Chondrocyte (in vitro differentiated cells): Measurements from ENCODE around the gene OGFOD2. TPM values are rescaled to one million over a fixed set of nuclear protein-coding genes. Genes with fewer than 3 reads are reported as not detected.

Experiments
- DNase-seq: peaks from one replicate; pipeline ENCODE4 v3.0.0; 2021; ENCODE audit warnings: mixed read lengths, low spot score
- H3K27ac Mint-ChIP-seq: one replicate; pipeline ENCODE4 v1.8.0; 2021; ENCODE audit warnings: mild to moderate bottlenecking, moderate library complexity, mixed read lengths; ENCODE audit not compliant: unreplicated experiment
- H3K27me3 Mint-ChIP-seq: 2 replicates; pipeline ENCODE4 v1.8.0; 2021; ENCODE audit warnings: low read depth, mixed read lengths
- H3K36me3 Mint-ChIP-seq: 2 replicates; pipeline ENCODE4 v1.8.0; 2021; ENCODE audit warnings: low read depth, mixed read lengths
- H3K4me1 Mint-ChIP-seq: 2 replicates; pipeline ENCODE4 v1.8.0; 2021; ENCODE audit warnings: low read depth, mild to moderate bottlenecking, mixed read lengths
- H3K4me3 Mint-ChIP-seq: one replicate; pipeline ENCODE4 v1.8.0; 2021; ENCODE audit warnings: mild to moderate bottlenecking, moderate library complexity, mixed read lengths; ENCODE audit not compliant: unreplicated experiment
- H3K9me3 Mint-ChIP-seq: 2 replicates; pipeline ENCODE4 v1.8.0; 2021; ENCODE audit warnings: low read depth, mixed read lengths
- total RNA-seq: library from RNA; stranded (reverse); gene quantifications from 3 replicates; pipeline ENCODE4 v1.2.1, GENCODE V29; 2021
- TF ChIP-seq, protein P1 (sequence below): fragments of 200-600 bp; sonication (generic); IDR thresholded peaks from 2 replicates; pipeline ENCODE4 v1.5.0; 2021; ENCODE audit warnings: antibody characterized with exemption, mild to moderate bottlenecking, moderate library complexity

Gene OGFOD2
- total RNA-seq, 1 donor from 2014 or later = 12.0 TPM

DNA sequence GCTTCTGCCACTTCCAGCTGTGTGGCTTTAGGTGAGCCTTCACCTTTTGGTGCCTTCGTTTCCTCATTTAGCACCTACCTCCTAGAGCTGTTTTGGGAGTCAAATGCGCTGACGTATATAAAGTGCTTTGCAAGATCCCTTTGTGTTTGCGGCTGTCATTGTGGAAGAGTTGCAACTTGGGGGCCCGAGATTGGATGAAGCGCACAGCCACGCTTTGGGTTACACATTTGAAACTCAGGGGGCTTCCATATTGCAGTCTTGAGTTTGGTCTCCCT, 4.8 kb downstream of the OGFOD2 start:
- no peaks in the 10 kb centered on the region for H3K9me3 Mint-ChIP-seq
- H3K4me1 Mint-ChIP-seq = peaks cover 67% of the 10 kb centered on the region
- TF ChIP-seq, protein P1, sequence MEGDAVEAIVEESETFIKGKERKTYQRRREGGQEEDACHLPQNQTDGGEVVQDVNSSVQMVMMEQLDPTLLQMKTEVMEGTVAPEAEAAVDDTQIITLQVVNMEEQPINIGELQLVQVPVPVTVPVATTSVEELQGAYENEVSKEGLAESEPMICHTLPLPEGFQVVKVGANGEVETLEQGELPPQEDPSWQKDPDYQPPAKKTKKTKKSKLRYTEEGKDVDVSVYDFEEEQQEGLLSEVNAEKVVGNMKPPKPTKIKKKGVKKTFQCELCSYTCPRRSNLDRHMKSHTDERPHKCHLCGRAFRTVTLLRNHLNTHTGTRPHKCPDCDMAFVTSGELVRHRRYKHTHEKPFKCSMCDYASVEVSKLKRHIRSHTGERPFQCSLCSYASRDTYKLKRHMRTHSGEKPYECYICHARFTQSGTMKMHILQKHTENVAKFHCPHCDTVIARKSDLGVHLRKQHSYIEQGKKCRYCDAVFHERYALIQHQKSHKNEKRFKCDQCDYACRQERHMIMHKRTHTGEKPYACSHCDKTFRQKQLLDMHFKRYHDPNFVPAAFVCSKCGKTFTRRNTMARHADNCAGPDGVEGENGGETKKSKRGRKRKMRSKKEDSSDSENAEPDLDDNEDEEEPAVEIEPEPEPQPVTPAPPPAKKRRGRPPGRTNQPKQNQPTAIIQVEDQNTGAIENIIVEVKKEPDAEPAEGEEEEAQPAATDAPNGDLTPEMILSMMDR = no peak
- H3K4me3 Mint-ChIP-seq = peak overlapping the region; percentile 90
- H3K27ac Mint-ChIP-seq = peak overlapping the region; percentile 84
- no peaks in the 10 kb centered on the region for H3K36me3 Mint-ChIP-seq
- H3K27me3 Mint-ChIP-seq = no peaks in the 10 kb centered on the region
- DNase-seq = no peak

DNA sequence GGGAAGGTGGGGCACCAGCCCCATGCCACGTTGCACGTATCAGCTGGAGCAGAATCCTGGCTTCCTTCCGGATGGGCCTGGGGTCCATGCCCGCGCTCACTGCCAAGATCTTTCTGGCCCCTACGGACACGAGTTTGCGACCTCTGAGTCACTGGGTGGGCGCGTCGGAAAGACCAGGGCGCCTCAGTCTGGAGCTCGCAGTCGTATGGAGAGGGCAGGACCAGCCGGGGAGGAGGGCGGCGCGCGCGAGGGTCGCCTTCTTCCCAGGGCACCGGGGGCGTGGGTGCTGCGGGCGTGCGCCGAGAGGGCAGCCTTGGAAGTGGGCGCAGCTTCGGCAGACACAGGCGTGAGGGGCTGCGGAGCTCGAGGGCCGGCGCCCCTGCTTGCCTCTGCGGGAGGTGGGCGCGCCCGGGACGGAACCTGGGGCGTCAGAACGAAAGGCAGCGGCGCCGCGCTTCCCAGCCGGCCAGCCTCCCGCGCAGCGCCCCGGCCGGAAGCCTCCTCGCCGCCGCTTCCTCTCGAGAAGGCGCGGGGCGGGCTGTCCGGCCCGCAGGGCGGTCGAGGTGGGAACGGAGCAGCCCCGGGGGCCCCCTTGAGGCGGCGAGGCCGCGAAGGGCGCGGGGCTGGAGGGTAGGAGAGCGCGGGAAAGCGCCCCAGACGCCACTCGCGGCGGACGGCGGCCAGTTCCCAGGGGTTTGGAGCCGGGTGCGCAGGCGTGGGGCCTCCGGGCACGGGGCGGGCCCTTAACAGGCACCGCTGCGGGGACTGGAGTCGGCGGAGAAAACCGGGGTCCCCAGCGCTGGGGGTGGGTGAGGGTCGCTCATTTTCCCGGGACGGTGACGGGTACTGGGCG, 5.4 kb downstream of the OGFOD2 start, which contains the start of gene ARL6IP4:
Gene ARL6IP4, plus strand, starts transcription at position 499 of the 853 bp plus-strand sequence. CDS start 459 bp downstream, outside the sequence.
- H3K36me3 Mint-ChIP-seq = no peaks in the 10 kb centered on the region
- TF ChIP-seq, protein P1 = peak; percentile 33
- no peak for DNase-seq
- no peaks in the 10 kb centered on the region for H3K27me3 Mint-ChIP-seq
- no peaks in the 10 kb centered on the region for H3K9me3 Mint-ChIP-seq
- peak within 1 kb of the TSS; percentile 84 for H3K27ac Mint-ChIP-seq
- peaks cover 72% of the 10 kb centered on the region for H3K4me1 Mint-ChIP-seq
- peak within 1 kb of the TSS; percentile 90 for H3K4me3 Mint-ChIP-seq

DNA sequence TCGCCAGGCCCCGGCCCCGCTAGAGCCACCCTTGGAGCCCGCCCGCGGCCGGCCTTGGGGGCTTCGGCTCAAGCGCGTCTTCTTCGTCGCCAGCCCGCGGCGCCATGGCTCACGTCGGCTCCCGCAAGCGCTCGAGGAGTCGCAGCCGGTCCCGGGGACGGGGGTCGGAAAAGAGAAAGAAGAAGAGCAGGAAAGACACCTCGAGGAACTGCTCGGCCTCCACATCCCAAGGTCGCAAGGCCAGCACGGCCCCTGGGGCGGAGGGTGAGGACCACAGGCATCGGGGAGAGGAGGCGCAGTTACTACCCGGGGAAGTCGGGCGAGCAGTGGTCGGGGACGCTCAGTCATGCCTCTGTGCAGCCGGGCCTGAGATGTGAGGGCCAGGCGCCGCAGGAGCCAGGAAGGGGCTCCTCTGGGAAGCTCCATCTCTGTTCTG, 6.0 kb downstream of the OGFOD2 start:
- peak overlapping the region; percentile 79 for H3K27ac Mint-ChIP-seq
- TF ChIP-seq, protein P1 = peak; percentile 31
- H3K36me3 Mint-ChIP-seq = no peaks in the 10 kb centered on the region
- H3K9me3 Mint-ChIP-seq = no peaks in the 10 kb centered on the region
- H3K4me1 Mint-ChIP-seq = peaks cover 66% of the 10 kb centered on the region
- H3K4me3 Mint-ChIP-seq = peak overlapping the region; percentile 90
- no peak for DNase-seq
- no peaks in the 10 kb centered on the region for H3K27me3 Mint-ChIP-seq

DNA sequence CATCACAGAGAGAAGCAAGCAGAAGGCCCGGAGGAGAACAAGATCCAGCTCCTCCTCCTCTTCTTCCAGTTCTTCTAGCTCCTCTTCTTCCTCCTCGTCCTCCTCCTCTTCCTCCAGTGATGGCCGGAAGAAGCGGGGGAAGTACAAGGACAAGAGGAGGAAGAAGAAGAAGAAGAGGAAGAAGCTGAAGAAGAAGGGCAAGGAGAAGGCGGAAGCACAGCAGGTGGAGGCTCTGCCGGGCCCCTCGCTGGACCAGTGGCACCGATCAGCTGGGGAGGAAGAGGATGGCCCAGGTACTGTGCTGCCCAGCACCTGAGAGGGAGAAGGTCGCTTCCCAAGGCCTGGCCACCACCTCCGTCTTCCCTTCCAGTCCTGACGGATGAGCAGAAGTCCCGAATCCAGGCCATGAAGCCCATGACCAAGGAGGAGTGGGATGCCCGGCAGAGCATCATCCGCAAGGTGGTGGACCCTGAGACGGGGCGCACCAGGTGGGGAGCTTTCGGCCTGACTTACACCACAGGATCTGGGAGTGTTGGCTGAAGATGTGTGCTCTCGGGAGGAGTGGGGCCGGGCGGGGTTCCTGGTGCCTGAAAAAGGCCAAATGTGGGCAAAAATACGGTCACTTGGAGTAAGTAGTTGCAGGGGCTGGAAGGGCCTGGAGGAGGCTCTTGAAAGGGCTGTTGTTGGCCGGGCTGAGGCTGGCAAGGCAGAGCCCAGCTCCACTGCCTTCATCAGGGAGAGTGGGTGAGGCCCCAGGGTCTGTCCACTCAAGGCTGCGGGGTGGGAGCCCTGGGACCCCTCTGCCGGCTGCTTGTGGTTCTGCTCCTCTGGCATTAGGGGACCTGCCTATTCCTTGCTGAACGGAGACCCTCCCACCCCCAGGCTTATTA, 6.8 kb downstream of the OGFOD2 start:
- Mint-ChIP-seq H3K4me3 (peak overlapping the region; percentile 90), H3K27ac (peak overlapping the region; percentile 79), H3K27me3 (no peaks in the 10 kb centered on the region), H3K36me3 (no peaks in the 10 kb centered on the region), H3K9me3 (no peaks in the 10 kb centered on the region), H3K4me1 (peaks cover 60% of the 10 kb centered on the region)
- no peak for DNase-seq
- TF ChIP-seq, protein P1 = no peak

DNA sequence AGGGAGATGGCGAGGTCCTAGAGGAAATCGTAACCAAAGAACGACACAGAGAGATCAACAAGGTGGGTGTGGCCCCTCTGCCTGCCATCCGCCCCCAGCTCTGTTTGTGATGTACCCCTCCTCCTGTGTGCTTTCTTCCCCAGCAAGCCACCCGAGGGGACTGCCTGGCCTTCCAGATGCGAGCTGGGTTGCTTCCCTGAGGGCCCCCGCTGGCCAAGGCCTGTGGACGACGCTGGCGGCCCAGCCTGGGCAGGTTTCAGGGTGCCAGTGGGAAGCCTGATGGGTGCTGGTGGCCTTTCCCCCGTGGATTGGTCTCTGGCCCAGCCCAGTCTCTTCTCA, 7.4 kb downstream of the OGFOD2 start:
- Mint-ChIP-seq H3K9me3 (no peaks in the 10 kb centered on the region), H3K4me1 (peaks cover 60% of the 10 kb centered on the region), H3K27me3 (no peaks in the 10 kb centered on the region), H3K4me3 (peak overlapping the region; percentile 90), H3K27ac (peak overlapping the region; percentile 71), H3K36me3 (no peaks in the 10 kb centered on the region)
- TF ChIP-seq, protein P1 = no peak
- DNase-seq = no peak
